Measurements from ENCODE around the gene FCGBP.

DNA sequence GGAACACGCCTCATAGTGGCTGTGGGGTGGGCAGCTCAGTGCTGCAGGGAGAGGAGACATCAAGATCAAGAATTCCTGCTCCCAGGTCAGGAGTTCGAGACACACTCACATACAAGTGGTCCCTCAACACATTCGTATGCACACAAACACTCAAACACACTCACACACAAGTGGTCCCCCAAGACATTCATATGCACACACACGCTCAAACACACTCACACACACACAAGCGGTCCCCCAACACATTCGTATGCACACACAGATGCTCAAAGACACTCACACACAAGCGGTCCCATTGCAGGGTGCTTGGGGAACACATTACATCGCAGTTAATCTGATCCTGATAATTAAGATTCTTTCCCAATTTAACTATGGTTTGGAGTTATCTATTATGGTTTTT is 28.2 kb downstream of the FCGBP start:
- TF ChIP-seq POLR2A (IDR thresholded peaks at IDR 0.05; ENCODE audit: extremely low read depth, insufficient read length) (no peak), MYC (IDR thresholded peaks at IDR 0.05; ENCODE audit: low read depth, low read length) (no peak)
- TF ChIP-seq, protein P1, sequence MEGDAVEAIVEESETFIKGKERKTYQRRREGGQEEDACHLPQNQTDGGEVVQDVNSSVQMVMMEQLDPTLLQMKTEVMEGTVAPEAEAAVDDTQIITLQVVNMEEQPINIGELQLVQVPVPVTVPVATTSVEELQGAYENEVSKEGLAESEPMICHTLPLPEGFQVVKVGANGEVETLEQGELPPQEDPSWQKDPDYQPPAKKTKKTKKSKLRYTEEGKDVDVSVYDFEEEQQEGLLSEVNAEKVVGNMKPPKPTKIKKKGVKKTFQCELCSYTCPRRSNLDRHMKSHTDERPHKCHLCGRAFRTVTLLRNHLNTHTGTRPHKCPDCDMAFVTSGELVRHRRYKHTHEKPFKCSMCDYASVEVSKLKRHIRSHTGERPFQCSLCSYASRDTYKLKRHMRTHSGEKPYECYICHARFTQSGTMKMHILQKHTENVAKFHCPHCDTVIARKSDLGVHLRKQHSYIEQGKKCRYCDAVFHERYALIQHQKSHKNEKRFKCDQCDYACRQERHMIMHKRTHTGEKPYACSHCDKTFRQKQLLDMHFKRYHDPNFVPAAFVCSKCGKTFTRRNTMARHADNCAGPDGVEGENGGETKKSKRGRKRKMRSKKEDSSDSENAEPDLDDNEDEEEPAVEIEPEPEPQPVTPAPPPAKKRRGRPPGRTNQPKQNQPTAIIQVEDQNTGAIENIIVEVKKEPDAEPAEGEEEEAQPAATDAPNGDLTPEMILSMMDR (IDR thresholded peaks at IDR 0.05; ENCODE audit: low read depth, low read length), result no peak
